A549 (cell line): ENCODE results near the gene INO80D.

ENCODE experiments used
- CBX2 ChIP-seq: fragments of 200-600 bp; sonication (generic); IDR thresholded peaks from 2 replicates; pipeline ENCODE4 v1.6.1; 2016; ENCODE audit warnings: low read depth, mild to moderate bottlenecking, borderline replicate concordance
- CEBPB ChIP-seq, 2 experiments: fragments of >200 bp in 1 of 2; sonication (Bioruptor Twin) in 1 of 2; formaldehyde crosslinking in 1 of 2; IDR thresholded peaks; 2 replicates each; pipeline ENCODE4 v1.6.1; 2012 to 2016
- ESRRA ChIP-seq: fragments of 150-350 bp; IDR thresholded peaks from 2 replicates; pipeline ENCODE4 v1.6.1; 2014; ENCODE audit warnings: mild to moderate bottlenecking, low read length, borderline replicate concordance
- HOXA7 ChIP-seq: fragments of 250-450 bp; sonication (Bioruptor Pico); IDR thresholded peaks from 2 replicates; pipeline ENCODE4 v1.5.0; 2020; ENCODE audit warnings: mild to moderate bottlenecking, moderate library complexity
- MAZ ChIP-seq: fragments of 150-350 bp; IDR thresholded peaks from 2 replicates; pipeline ENCODE4 v1.6.1; 2014; ENCODE audit warnings: antibody characterized with exemption, low read depth, low read length, borderline replicate concordance
- POLR2A ChIP-seq: IDR thresholded peaks from 2 replicates; pipeline ENCODE4 v1.6.1; 2012; ENCODE audit warnings: mild to moderate bottlenecking, low read length
- RAD21 ChIP-seq, 2 experiments: fragments of >200 bp in 1 of 2; sonication (Bioruptor Twin) in 1 of 2; formaldehyde crosslinking in 1 of 2; IDR thresholded peaks in 1 of 2; conservative IDR thresholded peaks in 1 of 2; 2 replicates in 1 of 2; 3 replicates in 1 of 2; pipeline ENCODE4 v1.6.1; 2012 to 2018; ENCODE audit warnings: inconsistent platforms in 1 of 2
- RFX5 ChIP-seq: fragments of 450-650 bp; IDR thresholded peaks from 2 replicates; pipeline ENCODE4 v1.7.1; 2014; ENCODE audit warnings: antibody characterized with exemption, mild to moderate bottlenecking, moderate library complexity
- ZFP36 ChIP-seq: fragments of 450-650 bp; IDR thresholded peaks from 2 replicates; pipeline ENCODE4 v1.6.1; 2014; ENCODE audit warnings: borderline replicate concordance; ENCODE audit not compliant: partially characterized antibody
- TF ChIP-seq, protein P1 (sequence below): fragments of >200 bp; sonication (Bioruptor Twin); formaldehyde crosslinking; IDR thresholded peaks from 3 replicates; pipeline ENCODE4 v1.5.1; 2016
- TF ChIP-seq, protein P2 (sequence below): fragments of >200 bp; sonication (Bioruptor Twin); formaldehyde crosslinking; IDR thresholded peaks from 3 replicates; pipeline ENCODE4 v1.6.1; 2016

DNA sequence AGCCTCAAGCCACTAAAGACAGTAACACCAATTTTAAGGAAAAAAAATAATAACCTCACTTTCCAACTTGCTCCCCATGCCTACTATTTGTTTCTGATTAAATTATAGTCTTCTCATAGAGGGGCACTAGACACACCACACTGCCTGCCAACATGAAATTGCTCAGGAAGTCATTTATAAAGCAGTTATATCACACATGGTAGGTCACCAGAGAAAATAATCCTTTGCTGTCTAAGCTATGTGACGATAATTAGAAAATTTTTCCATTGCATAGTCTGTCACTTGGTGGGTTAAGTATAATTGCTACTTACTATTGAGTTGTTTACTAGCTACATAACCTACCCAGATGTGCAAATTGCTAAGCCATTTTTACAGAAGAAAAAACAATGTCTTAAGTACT, 85.2 kb downstream of the INO80D start:
- TF ChIP-seq RAD21 (conservative IDR thresholded peaks at IDR 0.05 in 1 of 2, IDR thresholded peaks at IDR 0.05 in 1 of 2) (no peak), MAZ (no peak), POLR2A (no peak), HOXA7 (no peak), RFX5 (no peak), CEBPB (IDR thresholded peaks at IDR 0.05) (no peak), CBX2 (no peak), ESRRA (no peak), ZFP36 (no peak)
- TF ChIP-seq, protein P1, sequence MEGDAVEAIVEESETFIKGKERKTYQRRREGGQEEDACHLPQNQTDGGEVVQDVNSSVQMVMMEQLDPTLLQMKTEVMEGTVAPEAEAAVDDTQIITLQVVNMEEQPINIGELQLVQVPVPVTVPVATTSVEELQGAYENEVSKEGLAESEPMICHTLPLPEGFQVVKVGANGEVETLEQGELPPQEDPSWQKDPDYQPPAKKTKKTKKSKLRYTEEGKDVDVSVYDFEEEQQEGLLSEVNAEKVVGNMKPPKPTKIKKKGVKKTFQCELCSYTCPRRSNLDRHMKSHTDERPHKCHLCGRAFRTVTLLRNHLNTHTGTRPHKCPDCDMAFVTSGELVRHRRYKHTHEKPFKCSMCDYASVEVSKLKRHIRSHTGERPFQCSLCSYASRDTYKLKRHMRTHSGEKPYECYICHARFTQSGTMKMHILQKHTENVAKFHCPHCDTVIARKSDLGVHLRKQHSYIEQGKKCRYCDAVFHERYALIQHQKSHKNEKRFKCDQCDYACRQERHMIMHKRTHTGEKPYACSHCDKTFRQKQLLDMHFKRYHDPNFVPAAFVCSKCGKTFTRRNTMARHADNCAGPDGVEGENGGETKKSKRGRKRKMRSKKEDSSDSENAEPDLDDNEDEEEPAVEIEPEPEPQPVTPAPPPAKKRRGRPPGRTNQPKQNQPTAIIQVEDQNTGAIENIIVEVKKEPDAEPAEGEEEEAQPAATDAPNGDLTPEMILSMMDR = no peak
- TF ChIP-seq, protein P2, sequence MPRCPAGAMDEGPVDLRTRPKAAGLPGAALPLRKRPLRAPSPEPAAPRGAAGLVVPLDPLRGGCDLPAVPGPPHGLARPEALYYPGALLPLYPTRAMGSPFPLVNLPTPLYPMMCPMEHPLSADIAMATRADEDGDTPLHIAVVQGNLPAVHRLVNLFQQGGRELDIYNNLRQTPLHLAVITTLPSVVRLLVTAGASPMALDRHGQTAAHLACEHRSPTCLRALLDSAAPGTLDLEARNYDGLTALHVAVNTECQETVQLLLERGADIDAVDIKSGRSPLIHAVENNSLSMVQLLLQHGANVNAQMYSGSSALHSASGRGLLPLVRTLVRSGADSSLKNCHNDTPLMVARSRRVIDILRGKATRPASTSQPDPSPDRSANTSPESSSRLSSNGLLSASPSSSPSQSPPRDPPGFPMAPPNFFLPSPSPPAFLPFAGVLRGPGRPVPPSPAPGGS = no peak
